Pulmonary artery endothelial cell (primary cell): ENCODE data around the gene WBP1L. TPM values are rescaled to one million over a fixed set of nuclear protein-coding genes. Genes with fewer than 3 reads are reported as not detected.
A peak's percentile ranks its signal among the peaks of the same experiment; 100 is the strongest.
"Not testable (repeated sequence)": the region's sequence is repeated elsewhere in the genome, so short reads cannot be mapped to it uniquely, and the experiment has no call there.

Experiments
- DNase-seq: peaks from one replicate; pipeline ENCODE4 v3.0.0-alpha.2; 2011; ENCODE audit warnings: low read depth, low spot score
- total RNA-seq: library from RNA; depleted of rRNA; stranded (reverse); fragments of >200 nt; gene quantifications from 2 replicates; pipeline ENCODE4 v1.2.3, GENCODE V29; 2014

The WBP1L gene
- total RNA-seq, 1 donor from 2014 or later, result 46.8 TPM

DNA sequence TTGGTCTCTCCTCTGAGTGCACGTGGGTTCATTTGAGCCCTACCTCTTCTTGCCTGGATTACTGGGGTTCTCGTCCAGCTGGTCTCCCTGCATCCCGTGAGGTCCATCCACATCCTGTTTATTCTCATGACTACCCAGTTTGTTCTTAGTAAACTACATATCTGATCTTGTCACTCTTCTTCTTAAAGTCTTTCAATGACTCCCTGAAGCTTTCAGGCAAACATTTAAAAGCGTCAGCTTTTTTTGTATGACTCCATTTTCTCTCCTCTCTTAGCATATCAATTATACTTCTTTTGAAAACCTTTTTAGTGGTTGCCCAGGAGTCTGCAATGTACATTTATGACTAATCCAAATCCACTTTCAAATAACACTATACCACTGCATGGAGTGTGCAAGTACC lies 21.8 kb upstream of the WBP1L start:
- DNase-seq, result no peak

DNA sequence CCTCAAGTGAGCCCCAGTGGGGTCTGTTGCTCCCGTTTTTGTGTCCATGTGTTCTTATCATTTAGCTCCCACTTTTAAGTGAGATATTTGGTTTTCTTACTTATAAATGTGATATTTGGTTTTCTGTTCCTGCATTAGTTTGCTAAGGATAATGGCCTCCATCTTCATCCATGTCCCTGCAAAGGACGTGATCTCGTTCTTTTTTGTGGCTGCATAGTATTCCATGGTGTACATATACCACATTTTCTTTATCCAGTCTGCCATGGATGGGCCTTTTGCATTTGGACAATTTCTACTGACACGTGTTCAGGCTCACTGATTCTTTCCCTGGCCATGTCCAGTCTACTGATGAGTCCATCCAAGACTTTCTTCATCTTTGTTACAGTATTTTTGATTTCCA lies 19.8 kb upstream of the WBP1L start:
- DNase-seq, result no peak

DNA sequence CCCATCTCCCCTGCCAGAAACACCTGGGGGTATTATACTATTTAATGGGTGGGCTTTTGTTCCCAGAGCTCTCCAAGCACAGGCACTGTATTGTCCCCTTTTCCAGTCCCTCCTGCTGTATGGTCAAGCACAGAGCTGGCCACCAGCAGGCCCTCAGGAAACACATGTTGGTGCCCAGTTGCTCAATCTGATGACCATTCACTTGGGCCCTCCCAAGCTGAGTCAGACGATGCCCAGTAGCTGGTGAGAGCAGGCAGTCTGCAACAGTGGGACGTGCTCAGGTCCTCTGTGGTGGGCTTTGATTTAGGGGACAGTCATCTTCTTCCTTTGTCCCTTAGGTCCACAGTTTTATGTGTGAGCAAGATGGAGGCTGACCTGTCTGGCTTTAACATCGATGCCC lies 17.5 kb upstream of the WBP1L start:
- no peak for DNase-seq

DNA sequence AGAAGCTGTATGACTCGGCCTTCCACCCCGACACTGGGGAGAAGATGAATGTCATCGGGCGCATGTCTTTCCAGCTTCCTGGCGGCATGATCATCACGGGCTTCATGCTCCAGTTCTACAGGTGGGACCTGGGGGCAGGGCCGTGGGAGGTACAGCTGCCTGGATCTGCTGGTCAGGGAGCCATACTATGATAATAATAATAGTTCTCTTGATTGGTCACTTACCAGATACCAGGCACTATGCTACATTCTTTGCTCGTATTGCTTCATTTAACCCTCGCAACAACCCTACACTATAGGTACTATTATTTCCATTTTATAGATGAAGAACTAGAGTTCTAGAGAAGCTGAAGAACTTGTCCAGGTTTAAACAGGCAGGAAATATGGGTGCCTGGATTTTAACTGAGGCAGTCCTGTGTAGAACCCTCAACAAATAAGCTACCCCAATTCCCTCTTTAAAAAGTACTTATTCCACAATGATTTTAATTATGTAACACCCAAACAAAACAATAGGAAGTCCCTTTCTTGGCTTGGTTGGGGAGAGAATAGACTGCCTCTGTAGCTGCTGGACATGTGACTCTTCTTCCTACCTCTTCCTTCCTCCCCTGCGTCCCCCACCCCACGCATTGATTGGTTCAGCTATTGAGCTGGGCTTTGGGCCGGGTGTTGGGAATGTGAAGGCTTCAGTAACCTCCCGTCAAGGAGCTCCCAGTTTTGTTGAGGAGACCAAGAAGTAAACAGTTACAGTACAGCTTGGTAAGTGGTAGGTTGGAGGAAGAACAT lies 16.5 kb upstream of the WBP1L start:
- no peak for DNase-seq

DNA sequence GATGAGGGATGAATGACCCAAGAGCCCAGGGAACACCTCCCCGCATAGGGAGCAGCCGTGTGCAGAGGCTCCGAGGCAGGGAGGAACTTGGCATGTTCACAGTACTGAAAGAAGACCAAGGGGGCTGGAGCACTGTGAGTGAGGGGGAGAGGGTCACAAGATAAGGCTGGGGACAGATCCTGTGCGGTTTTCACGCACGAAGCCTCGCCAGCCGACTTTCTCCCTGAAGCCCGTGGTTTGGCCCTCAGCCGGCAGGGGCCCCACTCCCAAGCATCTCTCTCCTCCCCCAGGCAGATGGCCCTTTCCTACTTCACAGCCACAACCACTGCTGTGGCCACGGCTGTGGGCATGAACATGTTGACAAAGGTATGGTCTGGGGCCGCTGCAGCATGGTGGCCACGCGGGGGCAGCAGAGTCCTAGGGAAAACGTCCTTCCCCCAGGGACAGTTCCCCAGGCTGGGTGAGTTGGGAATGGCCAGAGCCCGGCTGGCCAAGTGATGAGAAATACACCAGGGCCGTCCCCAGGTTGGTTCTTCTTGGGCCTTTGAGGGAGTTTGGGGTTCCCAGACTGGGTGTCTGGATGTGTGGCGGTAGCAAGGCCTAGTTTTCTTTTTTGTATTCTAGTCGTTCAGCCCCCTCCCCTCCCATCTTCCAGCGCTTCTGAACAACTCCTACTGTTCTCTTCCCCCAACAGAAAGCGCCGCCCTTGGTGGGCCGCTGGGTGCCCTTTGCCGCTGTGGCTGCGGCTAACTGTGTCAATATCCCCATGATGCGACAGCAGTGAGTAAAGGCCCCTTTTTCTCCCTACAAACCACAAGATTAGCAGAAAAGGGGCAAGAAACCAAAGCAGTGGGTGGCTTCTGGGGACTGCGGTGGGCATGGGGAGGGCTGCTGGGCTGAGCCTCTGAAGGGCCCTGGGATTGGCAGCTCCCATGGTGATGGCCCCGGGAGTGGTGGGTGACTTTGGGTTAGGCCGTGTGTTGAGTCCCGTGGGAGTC lies 14.4 kb upstream of the WBP1L start:
- no peak for DNase-seq

- DNase-seq, result no peak
Measured at GRCh38 chr10:102731222-102731800, 12.4 kb upstream of the WBP1L start.

DNA sequence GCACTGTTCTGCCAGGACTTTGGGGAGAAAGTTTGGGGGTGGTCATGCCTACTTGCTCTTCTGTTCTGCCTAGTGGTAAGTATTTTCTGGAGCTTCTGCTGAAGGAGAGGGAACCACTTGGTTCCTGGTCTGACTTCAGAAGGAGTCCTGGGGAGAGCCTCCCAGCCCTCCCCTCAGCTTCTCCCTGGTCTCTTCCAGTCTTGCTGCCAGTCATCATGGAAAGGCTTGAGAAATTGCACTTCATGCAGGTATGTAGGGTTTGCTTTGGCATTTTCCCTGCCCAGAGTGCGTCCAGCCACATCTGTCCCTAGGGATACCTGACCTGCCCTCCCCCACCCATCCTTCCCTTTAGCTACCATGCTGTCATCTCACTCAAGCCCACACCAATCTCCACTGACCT lies 11.1 kb upstream of the WBP1L start:
- no peak for DNase-seq

GRCh38 chr10:102735065-102735562 lies 8.6 kb upstream of the WBP1L start:
- no peak for DNase-seq

- DNase-seq, result no peak
Measured at GRCh38 chr10:102738692-102739121, 5.0 kb upstream of the WBP1L start.

DNA sequence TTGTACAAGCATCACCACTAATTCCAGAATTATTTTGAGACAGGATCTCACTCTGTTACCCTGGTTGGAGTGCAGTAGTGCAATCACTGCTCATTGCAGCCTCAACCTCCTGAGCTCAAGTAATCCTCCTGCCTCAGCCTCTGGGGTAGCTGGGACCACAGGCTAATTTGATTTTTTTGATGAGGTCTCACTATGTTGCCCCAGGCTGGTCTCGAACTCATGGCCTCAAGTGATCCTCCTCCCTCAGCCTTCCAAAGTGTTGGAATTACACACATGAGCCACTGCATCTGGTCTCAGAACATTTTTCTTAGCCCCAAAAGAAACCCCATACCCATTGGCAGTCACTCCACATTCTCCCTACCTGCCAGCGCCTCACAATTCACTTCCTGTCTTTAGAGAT lies 3.5 kb upstream of the WBP1L start:
- DNase-seq, result no peak

DNA sequence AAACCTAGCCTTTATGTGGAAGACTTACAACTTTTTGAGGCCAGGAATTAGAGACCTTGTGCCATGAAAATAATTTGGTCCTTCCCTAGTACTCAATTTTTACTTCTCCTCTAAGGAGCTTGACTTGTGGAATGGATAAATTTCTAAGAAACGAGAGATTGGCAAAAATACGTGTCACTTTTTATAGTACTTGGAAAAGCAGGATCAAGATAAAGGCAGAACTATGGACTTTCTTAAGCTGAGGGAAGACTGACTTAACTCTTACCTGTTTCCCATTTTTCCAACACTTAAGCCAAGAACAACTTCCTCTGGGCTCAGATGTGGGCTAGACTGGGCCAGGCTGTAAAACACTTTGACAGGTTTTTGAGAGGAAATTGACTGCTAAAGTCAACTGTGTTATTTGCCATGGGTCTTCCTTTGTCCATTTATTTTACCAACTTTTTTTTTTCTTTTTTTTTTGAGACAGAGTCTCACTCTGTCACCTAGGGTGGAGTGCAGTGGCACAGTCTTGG lies 2.0 kb upstream of the WBP1L start:
- no peak for DNase-seq

- not testable (repeated sequence) for DNase-seq
Measured at GRCh38 chr10:102742313-102742712, 1.4 kb upstream of the WBP1L start.

DNA sequence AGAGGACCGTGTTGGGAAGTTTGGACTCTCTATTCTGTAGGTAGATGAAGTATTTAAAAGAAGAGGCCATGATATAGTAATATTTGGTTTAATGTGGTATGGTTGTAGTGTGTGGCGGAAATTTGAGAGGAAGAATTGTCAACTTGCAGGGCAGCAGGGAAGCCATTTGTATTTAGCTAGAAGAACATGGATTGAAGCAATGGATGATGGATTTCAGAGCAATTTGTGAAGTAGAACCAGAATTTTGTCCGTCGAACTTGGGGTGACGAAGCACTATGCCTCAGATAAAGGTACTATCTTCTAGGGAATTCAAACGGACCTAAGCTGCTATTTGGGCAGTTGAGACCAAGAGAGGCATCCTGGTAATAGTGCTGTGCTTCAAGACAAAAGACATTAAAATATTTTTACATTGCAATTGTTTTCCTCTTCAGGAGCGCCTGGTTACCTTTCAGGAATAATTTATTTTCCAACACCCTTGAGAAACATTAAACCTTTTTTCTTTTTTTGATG lies 615 bp upstream of the WBP1L start:
- DNase-seq, result no peak

- no peak for DNase-seq
Measured at GRCh38 chr10:102744374-102745051, 765 bp downstream of the WBP1L start.

DNA sequence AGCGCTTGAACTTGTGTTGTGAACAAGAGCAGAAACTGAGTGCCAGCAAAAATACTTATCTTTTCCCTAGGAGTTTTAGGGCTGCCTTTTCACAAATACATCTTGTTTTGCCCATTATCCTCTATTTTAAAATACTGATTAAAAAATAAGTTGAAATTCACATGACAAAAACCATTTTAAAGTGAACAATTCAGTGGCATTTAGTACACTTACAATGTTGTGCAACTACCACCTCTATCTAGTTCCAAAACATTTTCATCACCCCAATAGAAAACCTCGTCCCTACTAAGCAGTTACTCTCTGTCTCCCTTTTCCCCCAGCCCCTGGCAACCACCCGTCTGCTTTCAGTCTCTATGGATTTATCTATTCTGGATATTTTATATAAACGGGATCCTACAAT lies 1.4 kb downstream of the WBP1L start:
- no peak for DNase-seq

DNA sequence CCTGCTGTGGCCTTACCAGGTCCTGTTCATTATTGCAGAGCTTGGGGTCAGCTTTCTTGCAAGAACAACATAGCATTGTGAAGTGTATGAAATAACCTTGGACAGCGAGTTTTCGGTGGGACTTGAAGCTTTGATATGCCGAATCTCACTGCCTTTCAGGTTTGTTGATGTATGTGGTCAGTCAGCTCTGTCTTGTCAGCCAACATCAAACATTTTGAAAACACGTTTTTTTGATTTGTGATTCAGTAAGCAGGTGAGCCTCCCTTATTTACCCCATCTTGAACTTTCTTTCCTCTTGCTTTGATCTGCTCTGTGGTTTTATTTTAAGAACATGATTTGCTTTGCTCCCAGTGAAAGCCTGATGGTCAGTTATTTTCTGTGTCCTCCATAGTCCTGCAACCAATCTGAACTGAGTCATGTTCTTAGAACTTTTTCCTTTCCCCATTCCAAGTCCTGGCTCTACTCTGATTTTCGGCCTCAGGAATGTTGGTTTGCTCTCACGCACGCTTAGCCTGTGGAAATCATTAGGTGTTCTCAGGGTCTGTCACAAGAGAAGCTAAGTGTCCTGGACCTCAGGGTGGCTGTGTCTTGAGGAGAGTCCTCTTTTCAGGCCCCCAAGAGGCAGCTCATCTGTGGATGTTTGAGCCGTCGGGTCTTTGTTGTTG lies 8.7 kb downstream of the WBP1L start:
- DNase-seq, result no peak

DNA sequence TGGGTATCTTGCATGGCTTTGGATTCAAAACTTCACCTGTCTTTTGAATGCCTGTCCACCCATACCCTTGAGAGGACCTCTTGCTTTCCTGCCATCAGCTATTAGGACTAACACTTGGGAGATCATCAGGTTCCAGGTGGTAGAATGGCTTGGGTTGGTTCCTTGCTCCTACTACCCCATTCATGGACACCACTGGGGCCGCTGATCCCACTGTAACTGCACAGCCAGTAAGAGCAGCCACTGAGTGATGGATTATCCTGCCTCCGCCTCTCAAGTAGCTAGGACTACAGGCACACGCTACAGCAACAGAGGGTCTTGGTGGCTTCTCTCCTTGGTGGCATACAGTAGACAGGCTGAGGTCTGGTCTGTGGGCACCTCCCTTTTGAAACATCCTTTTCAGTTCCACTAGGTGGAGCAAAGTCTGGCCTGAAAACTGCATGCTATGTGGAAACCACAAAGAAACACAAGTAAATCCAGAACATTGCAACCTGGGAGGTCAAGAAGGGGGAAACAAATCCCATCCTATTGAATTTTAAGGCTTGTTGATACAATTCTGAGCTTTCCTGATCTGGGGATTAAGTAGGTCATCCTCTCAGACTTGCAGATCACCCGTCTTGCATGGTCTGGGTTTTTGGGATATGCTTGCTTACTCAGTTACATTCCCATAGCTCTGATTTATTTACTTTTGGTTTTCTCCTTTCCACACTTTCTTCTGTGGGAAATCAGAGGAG lies 9.4 kb downstream of the WBP1L start:
- peak; percentile 37 for DNase-seq

DNA sequence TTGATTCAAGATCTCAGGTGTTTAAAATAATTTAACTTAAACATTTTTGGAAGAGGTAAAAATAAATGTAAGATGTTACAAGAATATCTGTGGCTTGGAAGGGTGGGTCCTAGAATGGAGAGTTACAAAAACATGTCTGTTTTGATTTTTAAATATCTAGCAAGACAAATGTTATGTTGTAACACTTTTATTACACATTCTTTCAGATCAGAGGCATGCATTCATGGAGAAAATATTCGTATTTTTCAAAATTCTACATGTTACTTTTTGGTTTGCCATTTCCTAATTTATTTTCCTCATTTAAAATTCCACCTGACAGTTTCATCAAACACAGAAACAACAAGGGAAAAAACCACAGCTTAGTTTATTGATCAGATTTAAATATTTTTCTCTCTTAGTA lies 10.0 kb downstream of the WBP1L start:
- no peak for DNase-seq

DNA sequence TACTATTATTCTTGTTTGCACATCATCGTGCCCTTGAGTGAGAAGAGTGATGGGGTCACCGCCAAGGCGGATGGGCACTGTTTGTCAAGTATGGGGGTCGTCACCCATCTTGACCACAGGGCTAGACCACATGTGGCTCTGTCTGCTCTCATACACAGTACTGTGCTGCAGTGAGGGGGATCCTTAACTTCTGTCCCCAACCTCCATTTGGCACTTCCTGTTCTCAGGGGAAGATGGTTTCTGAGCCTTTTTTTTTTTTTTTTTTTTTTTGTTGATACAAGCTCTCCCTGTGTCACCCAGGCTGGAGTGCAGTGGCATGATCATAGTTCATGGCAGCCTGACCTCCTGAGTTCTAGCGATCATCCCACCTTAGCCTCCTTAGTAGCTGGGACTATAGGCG lies 13.6 kb downstream of the WBP1L start:
- DNase-seq, result no peak
